HT-29 (cell line): ENCODE measurements around the gene RAET1E. TPM values are rescaled to one million over a fixed set of nuclear protein-coding genes. Genes with fewer than 3 reads are reported as not detected.
"Not testable (repeated sequence)": the region's sequence is repeated elsewhere in the genome, so short reads cannot be mapped to it uniquely, and the experiment has no call there.

Experiments used
- DNase-seq: peaks from one replicate; pipeline ENCODE4 v3.0.0-alpha.2; 2015; ENCODE audit warnings: low spot score
- total RNA-seq: library from RNA; depleted of rRNA; stranded (reverse); fragments of >200 nt; shearing (Covaris generic); gene quantifications from 2 replicates; pipeline ENCODE4 v1.2.3, GENCODE V29; 2014; rRNA removed

Gene RAET1E
- total RNA-seq, 1 experiment from 2014 or later, result 1.0 TPM

DNA sequence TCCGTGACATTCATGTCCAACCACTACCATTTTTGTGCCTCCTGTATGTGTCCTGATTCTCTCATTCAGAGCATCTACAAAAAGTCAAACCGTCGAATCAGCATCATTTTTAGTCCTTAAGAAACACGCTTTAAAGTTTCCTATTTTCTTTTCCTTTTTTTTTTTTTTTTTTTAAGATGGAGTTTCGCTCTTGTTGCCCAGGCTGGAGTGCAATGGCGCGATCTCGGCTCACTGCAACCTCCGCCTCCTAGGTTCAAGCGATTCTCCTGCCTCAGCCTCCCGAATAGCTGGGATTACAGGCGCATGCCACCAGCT is 35.5 kb downstream of the RAET1E start:
- DNase-seq, result not testable (repeated sequence)

DNA sequence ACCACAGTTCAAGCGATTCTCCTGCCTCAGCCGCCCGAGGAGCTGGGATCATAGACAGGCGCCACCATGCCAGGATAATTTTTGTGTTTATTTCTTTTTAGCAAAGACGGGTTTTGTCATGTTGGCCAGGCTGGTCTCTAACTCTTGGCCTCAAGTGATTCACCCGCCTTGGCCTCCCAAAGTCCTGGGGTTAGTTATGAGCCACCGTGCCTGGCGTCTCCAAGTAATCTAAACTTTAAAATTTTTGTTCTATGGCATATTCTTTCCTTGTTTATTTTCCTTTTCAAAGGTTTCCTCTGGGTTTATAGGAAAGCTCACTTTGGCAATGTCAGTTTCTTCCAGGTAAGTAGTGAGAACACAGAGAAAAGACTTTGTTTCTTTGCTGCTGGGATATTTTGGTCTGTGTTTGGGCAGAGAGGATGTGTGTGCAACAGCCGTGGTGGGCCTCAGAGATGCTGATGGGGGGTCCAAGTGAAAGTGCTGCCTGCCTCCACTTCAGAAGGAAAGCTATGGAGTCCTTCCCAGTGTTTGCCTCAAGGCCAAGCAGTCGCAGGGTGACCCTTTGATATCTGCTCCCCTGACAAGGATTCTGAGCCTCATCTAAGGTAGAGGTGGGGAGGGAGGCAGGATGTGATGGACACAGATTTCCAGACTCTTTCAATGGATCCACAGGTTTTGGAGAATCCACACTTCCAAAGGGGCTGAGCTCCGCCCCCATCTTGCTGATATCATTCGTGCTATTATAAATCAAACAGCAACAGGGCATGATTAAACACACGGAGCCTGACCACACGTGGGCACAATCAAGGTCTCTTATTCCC is 36.1 kb downstream of the RAET1E start:
- no peak for DNase-seq

DNA sequence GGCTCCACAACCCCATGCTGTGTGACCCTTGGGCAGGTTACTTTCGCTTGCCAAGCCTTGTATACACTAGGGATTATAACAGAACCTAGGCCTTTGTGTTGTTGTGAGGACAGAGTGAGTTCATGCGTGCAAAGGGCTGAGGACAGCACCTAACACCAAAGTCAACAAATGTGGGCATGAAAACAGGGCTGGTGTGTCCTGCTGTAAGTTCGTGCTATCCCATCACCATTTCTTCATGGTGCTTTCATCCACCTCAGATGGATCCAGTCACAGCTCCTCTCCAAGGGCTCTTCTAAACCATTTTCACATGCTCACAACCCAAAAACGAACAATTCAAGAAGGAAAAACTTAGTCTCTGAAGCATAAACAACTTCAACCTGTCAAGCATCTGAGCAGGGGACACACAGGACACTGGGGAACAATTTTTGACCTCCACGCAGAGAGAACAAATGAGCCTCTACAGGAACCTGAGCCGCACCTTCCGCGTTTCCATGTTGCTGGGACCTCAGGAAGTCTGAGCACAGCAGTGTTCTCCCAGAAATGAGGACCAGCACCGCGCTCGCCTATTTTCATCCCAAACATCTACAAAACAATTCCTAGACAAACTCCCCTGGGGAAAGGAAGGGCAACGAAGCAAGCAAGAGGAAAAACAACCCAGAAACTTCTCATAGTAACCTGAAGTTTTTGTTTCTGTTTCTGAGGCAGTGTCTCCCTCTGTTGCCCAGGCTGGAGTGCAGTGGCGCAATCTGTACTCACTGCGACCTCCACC is 36.9 kb downstream of the RAET1E start:
- DNase-seq, result no peak

DNA sequence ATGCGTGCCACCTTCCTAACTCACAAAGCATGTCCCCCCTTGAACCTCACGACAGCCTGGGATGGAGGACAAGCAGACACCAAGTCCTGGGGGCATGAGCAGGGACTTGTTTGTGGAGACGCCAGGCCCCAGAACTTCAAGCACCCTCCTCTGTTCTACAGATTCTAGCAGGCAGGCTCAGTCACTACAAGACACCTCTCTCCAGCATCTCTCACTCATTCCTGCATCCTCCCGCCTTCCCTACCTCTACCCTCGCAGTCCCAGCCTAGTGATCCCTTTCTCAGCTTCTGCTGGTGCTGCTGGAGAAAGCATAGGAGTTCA is 37.4 kb downstream of the RAET1E start:
- DNase-seq, result no peak

DNA sequence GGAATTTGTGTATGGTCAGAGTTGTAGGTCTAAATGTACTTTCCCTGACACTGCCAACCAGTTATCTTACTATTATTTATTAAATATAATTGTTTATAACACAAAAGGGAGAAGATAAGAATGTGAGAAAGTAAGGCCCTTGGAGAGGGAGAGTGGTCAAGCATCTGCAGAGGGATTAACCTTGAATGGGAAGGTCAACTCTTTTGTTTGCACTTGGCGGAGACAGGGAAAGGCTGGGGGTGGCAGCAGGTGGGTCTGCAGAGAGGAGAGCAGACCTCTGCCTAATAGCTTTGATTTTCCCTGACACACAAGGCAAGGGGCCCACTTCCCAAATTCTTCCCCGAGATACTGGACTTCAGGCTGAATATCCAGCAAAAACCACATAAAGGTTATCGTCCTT is 38.0 kb downstream of the RAET1E start:
- no peak for DNase-seq

DNA sequence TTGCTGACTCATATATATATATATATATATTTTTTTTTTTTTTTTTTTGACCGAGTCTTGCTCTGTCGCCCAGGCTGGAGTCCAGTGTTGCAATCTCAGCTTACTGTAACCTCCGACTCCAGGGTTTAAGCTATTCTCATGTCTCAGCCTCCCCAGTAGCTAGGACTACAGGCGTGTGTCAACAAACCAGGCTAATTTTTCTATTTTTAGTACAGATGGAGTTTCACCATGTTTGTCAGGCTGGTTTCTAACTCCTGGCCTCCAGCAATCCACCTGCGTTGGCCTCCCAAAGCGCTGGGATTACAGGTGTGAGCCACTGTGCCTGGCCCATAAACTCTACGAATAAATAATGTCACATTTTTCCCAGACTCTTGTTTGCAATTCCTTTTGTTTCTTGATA is 38.5 kb downstream of the RAET1E start:
- DNase-seq, result no peak

DNA sequence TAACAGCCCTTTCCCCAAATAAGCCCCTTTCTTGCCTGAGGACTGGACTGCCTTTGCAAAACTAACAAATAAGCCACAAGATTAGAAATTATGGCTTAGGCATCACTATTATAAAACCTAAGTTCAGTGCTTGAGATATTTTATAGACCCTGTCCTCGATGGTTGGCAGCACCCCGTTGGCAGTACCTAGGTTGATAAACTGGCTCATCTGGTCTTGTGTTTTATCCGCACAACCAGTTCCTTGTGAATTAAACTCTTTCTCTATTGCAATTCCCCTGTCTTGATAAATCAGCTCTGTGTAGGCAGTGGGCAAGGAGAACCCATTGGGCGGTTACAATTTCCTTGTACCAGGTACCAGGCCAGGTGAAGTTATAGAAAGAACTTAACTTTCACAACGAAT is 40.4 kb downstream of the RAET1E start:
- DNase-seq, result no peak

DNA sequence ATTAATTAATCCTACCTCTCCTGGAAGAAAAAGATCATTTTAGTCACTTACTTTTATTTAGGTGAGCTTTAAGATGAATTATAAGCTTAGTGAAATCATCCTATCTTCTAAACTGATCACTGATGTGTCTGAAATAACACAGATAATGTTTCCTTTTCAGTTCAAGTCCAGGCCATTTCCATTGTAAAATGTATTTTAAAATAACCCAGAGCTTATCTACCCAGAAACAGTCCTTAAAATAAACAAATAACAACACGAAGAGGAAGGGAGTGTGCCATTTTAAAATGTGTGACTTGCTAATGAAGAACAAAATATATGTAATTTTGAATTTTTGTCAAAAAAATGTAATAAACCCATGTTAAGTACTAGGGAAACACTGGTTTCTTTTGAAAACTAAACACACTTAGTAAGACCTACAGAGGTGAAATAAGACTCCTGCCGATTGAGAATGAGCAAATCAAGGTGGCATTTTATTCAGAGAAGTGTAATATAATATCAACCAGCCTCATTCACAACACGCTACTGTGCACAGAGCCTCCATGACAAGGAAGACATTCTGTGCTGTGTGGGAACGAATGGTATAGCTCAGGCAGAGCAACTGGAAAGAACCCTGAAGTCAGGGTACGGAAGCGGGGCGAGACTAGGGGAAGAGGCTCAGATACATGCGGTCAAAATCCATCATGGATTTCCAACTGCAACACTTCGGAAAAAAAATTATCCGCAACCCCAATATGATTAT is 41.5 kb downstream of the RAET1E start:
- DNase-seq, result no peak

DNA sequence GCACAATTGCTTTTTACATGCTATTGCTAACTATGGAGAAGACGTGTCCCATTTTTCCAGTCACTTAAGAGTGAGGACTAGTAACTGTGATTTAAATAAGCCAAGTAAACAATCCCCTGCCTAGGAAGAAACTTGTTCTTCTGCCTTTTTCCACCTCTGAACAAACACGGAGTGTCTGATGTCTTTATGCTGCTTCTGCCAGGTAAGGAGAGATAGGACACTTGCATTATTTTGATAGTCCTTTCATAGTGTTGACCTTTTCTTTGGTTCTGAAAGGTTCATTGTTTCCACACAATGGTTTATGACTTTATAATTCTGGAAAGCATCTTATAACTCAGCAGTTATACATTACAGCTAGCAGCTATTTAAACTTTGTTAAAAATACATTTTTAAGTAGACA is 42.2 kb downstream of the RAET1E start:
- DNase-seq, result peak; percentile 28

DNA sequence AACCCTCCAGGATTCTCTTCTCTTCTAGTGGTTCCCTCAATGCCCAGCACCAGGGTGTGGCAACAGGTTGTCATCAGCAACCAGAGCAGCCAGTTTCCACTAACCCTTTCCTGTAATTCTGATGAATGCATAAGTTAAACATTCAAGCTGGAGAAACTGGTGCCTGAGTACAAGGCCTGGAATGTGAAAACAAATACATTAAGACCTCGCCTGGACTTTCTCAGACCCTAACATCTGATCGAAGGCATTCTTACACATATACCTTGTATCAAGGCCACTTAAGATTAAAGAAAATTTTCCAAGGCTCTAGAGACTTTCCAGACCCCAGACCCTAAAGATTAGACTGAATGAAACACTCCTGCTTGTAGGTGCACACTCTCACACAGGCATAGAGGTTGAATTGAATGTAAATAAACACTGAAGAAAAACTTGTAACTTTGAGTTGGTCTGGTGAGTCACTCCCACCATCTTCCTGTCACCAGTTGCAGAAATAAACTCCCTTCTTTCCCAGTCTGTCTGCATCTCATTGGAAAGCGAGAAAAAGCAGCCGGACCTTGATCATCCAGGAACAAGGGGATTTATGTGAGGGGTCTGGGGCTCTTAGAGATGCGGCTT is 42.8 kb downstream of the RAET1E start:
- DNase-seq, result peak; percentile 83

DNA sequence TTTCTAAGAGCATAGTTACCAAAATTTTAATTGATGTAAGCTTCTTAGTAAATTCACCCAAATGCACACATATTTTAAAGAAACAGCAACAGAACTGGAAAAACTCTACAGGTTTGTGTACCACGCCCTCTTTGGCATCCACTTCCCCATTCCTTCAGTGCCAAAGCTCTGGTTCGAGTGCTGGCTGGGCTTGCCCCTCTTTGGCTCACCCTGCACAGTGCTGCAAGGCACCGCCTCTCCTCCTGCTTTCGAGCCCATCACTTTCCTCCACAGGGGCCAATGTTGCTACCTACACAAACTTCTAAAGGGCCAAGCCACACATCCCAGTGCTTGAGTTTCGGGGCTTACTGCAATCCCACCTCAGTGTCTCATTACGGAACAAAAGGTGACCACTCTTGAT is 43.4 kb downstream of the RAET1E start:
- DNase-seq, result peak; percentile 56

DNA sequence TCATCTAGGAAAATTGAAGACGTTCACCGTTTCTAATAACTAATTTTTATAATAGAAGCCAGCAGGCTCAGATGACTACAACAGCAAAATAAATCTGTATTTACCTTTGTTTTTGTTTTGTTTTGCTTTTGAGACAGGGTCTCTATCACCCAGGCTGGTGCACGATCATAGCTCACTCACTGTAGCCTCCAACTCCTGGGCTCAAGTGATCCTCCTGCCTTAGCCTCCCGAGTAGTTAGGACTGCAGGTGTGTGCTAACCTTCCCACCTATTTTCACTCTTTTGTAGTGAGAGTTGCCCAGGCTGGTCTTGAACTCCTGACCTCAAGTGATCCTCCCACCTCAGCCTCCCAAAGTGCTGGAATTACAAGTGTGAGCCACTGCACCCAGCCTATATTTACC is 43.9 kb downstream of the RAET1E start:
- not testable (repeated sequence) for DNase-seq

DNA sequence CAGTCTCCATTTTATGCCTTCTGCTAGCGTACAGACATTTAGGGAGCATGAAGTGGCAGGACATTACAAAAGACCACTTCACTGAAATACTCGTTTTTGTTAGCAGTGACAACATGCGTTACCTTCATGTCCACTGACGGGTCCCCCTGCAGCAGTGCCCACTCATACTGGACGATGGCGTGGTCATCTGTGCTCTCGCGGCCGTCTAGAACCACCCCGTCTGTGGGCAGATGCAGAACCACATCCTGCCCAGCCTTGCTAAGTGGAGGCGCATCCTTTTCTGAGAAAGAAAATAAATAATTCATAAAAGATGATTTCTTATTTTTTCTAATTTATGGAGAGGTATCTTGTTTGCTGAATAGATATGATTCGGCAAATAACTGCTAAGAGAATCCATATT is 45.0 kb downstream of the RAET1E start:
- no peak for DNase-seq

DNA sequence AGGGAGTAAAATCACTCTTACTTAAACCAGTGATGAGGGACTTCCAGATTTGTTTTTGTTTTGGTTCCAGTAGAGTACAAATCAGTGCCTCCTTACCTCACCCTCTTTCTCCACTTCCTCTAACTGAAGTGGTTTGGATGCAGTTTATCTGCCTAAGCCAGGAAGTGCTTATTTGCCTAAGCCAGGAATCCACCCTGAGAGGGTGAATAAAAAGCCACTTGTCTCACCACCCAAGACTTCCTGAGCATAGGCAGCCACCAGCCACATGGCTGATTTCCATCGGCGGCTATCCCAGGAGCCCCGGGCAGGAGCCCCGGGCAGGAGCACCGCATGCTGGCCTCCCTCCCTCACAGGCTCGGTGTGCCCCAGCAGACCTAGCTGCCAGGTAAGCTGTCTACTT is 45.7 kb downstream of the RAET1E start:
- DNase-seq, result peak; percentile 75

DNA sequence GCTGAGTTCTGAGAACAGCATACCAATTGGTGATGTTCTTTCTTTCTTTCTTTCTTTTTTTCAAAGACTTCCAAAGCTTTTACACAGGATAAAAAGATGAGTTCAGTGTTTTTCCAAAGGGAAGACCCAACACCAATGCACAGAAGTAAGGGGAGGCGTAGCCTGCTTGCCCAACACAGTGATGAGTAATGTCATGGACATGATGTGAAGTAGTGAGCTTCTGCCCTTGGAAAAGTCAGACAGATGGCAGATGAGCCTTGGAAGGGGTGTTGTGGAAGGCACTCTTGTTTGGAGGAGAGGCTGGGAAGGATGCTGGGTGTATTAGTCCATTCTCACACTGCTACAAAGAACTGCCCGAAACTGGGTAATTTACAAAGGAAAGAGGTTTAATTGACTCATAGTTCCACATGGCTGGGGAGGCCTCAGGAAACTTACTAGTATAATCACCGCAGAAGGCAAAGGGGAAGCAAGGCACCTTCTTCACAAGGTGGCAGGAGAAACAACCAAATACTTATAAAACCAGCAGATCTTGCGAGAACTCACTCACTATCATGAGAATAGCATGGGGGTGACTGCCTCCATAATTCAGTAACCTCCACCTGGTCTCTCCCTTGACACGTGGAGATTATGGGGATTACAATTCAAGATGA is 46.3 kb downstream of the RAET1E start:
- no peak for DNase-seq

DNA sequence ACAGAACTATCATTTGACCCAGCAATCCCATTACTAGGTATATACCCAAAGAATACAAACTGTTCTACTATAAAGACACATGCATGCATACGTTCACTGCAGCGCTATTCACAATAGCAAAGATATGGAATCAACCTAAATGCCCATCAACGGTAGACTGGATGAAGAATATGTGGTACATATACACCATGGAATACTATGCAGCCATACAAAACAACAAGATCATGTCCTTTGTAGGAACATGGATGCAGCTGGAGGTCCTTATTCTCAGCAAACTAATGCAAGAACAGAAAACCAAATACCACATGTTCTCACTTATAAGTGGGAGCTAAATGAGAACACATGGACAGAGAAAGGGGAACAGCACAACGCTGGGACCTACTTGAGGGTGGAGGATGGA is 49.6 kb downstream of the RAET1E start:
- not testable (repeated sequence) for DNase-seq

Other genes with a start within 250 kb of the RAET1E start
- 7.6 and 10.0 TPM in 2 replicates for gene KATNA1, start 249.4 kb downstream of the RAET1E start, total RNA-seq
- 9.2 and 9.4 TPM in 2 replicates for gene LATS1, start 180.0 kb downstream of the RAET1E start, total RNA-seq
- 14.0 and 15.0 TPM in 2 replicates for gene NUP43, start 151.6 kb downstream of the RAET1E start, total RNA-seq
- 83.7 and 100 TPM in 2 replicates for gene PCMT1, start 148.4 kb downstream of the RAET1E start, total RNA-seq
- gene LRP11, start 33.8 kb downstream of the RAET1E start, total RNA-seq, result 37.9 and 43.0 TPM in 2 replicates
- gene RAET1G, start 25.0 kb upstream of the RAET1E start, total RNA-seq, result 0.51 TPM in 1 of 2 replicates, not detected in the other
- gene ULBP2, start 43.9 kb upstream of the RAET1E start, total RNA-seq, result 3.2 and 5.3 TPM in 2 replicates
- 0.13 TPM in 1 of 2 replicates, not detected in the other for gene ULBP1, start 65.8 kb upstream of the RAET1E start, total RNA-seq
- gene RAET1L, start 127.4 kb upstream of the RAET1E start, total RNA-seq, result 1.2 and 1.5 TPM in 2 replicates
- 8.4 and 8.7 TPM in 2 replicates for gene ULBP3, start 171.0 kb upstream of the RAET1E start, total RNA-seq
- 0.08 and 0.20 TPM in 2 replicates for gene PPP1R14C, start 244.9 kb upstream of the RAET1E start, total RNA-seq